ENCODE data around the gene PPP1R13L.

GRCh38 chr19:45391871-45392665 is 12.8 kb downstream of the PPP1R13L start:
- TF ChIP-seq CTCF (IDR thresholded peaks at IDR 0.05) (no peak), ZFX (IDR thresholded peaks at IDR 0.05; ENCODE audit: borderline replicate concordance) (no peak)

Measured in 22Rv1 (cell line).